HG02943 (cell line): ENCODE data around the gene GABRG3.

Source experiments
- ATAC-seq: cut with Tn5 transposase; IDR thresholded peaks from one replicate; pipeline ENCODE4 v1.9.1; 2021; ENCODE audit warnings: mild to moderate bottlenecking, low read depth, moderate library complexity; ENCODE audit not compliant: unreplicated experiment

The GABRG3 gene

DNA sequence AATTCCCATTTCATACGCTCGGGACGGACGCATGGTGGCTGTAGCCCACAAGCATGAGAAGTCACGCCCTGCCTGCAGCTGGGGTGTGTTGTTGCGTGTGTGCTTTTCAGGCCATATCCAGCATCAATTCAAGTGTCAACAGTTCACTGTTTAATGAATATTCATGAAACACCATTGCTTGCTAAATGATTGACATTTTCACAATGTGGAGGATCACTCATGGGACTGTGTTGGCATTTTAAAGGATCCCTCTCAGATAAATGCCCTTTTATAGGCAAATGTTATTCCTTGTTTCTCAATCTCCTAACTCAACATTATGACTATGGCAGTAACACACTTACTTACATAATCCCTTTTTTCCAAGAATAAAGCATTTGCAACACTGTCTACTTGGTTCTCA, 511.3 kb downstream of the GABRG3 start:
- no peak for ATAC-seq

DNA sequence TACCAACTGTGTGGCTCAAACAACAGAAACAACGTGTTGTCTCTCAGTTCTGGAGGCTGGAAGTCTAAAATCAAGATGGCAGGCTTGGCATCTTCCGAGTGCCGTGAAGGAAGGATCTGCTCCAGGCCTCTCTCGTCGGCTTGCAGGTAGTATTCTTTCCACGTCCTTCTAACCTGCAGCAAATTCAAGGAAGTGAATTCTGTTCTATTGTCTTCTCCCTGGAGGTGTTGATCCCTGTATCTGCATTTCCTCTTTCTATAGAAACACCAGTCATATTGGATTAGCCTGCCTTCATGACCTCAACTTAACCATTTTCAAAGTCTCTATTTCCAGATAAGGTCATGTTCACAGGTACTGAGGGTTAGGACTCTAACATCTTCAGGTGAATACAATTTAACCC, 512.1 kb downstream of the GABRG3 start:
- ATAC-seq: no peak

GRCh38 chr15:27485265-27485664, 514.3 kb downstream of the GABRG3 start:
- no peak for ATAC-seq

DNA sequence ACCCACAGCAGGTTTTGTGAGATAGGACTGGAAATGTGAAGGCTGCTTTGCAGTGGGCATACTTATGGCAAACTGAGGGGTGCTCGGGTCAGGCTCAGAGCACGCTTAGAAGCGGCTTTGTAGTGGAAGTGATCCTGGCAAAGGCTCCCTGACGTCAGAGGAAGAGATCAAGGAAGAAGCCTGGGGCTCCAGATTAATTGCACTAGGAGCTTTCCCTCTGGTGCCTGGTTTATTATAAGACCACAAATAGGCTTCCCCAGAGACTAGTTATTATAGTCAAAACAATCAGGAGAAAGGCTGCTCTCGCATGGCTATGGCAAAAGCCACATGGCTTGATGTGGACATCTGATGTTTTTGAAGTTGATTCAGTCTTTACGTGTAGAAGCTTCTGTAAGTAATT, 515.1 kb downstream of the GABRG3 start:
- ATAC-seq: no peak

- no peak for ATAC-seq
Observed at GRCh38 chr15:27486683-27487647, 516.0 kb downstream of the GABRG3 start.

DNA sequence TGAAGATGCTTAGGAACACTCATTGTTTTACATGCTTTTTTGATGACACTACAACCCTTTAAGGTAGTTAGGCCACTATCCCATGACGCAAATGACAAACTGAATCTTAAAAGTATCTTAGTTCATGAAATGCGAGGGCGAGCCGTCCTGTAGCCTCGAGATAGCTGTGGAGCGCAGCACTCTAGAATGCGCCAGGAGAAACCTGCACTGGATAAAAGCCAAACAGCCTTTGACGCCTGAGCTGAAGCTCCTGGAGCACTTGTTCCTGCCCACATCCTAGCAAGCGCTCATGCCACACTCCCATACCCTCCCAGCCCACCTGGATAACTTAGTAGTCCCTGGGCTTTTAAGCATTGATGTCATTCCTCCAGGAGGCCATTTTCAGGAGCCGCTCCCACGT, 516.9 kb downstream of the GABRG3 start:
- ATAC-seq: no peak

GRCh38 chr15:27490867-27491595, 520.0 kb downstream of the GABRG3 start:
- no peak for ATAC-seq

GRCh38 chr15:27491666-27492621, 521.0 kb downstream of the GABRG3 start:
- ATAC-seq: no peak

DNA sequence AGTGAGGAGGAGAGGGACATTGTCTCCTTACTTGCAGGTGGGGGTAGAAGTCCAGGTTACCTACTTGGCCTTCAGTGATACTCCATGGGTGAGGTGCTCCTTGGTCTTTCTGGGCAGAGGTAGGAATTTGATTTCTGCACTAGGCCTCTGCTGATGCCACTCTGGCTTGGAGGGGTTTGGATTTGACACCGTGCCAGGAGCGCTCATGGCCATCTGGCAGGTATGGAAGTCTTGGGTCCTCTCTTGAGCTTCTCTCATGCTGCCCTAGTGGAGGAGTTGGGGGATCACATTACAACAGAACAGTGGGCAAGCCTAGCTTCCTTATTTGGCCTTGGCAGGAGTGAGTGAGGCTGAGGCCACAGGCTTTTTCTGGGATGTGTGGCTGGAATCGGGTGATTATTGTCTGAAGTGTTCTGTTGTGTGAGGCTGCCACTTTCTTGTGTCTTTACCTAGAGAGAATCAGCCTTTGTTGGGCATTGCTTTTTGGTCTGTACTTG, 525.0 kb downstream of the GABRG3 start:
- ATAC-seq: no peak

- no peak for ATAC-seq
Observed at GRCh38 chr15:27498700-27499099, 527.7 kb downstream of the GABRG3 start.

- no peak for ATAC-seq
Observed at GRCh38 chr15:27499191-27499590, 528.2 kb downstream of the GABRG3 start.

GRCh38 chr15:27499719-27500118, 528.7 kb downstream of the GABRG3 start:
- ATAC-seq: no peak

DNA sequence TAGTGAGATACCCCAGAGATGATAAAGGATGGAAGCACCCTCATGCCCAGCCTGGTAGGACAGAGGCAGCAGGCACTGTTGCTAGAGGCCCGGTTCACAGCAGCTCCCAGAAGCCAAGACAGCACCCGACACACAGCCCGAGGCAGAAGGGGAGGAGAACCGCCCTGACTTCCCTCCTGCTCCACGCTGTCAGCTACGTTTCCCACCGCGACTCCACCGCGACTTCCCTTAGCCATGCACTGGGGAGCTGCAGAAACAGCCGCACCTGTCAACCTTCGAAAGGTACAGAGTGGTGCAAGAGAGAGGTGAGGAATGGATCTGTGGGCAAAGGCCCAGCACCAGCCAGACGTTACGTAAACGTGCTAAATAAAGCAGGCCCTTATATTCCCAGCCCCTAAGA, 529.2 kb downstream of the GABRG3 start:
- ATAC-seq: no peak

GRCh38 chr15:27506752-27507151, 535.8 kb downstream of the GABRG3 start:
- no peak for ATAC-seq

DNA sequence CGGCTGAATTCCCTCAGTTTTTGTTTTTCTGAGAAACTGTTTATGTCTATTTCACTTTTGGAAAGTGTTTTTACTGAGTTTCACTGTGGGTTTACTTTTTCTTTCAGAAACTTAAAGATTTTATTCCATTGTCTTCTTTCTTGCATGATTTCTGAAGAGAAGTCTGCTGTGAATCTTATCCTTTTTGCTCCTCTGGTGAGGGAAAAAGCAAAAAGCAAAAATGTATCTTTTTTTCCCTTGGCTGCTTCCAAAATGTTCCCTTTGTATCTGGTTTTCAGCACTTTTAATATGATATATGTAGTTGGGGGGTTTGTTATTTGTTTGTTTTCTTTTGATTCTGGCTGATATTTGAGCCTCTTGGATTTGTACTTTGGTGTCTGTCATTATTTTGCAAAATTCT, 538.0 kb downstream of the GABRG3 start:
- ATAC-seq: no peak

- no peak for ATAC-seq
Observed at GRCh38 chr15:27512281-27513001, 541.5 kb downstream of the GABRG3 start.

DNA sequence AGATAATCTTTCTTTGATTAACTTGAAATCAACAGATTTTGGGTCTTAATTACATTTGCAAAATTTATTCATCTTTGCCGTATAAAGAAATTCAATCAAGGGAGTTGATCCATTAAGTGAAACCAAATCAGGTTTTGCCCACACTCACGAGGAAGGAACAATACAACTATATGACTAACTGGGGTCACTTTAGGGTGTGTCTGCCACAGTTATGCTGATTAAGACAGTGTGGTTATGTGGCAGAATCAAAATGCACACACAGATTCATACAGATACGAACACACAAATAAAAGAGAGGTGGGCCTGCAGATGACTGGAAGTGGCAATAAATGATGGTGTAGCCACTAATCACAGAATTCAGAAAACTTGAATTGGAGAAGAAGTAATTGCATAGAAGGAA, 543.5 kb downstream of the GABRG3 start:
- no peak for ATAC-seq

GRCh38 chr15:27527490-27528067, 556.6 kb downstream of the GABRG3 start:
- no peak for ATAC-seq

GRCh38 chr15:27529399-27529798, 558.4 kb downstream of the GABRG3 start:
- no peak for ATAC-seq
